Measurements from ENCODE around the gene PDE9A. TPM values are rescaled to one million over a fixed set of nuclear protein-coding genes. Genes with fewer than 3 reads are reported as not detected.

PDE9A gene
- total RNA-seq, 3 donors from 2014 or later = 0.90 to 4.7 (median 2.5) TPM

GRCh38 chr21:42736646-42737350, 83.4 kb downstream of the PDE9A start:
- no peak for ATAC-seq
- Mint-ChIP-seq H3K9me3 (no peaks in the 10 kb centered on the region), H3K4me3 (no peak overlapping the region), H3K36me3 (ENCODE audit: insufficient read depth) (peaks cover 6% of the 10 kb centered on the region), H3K4me1 (ENCODE audit: low read depth) (peaks cover 60% of the 10 kb centered on the region), H3K27me3 (ENCODE audit: low read depth) (no peaks in the 10 kb centered on the region)
- DNase-seq = no peak

GRCh38 chr21:42737951-42738590, 84.7 kb downstream of the PDE9A start:
- DNase-seq (no peak), ATAC-seq (peak in 1 of 2 donors; percentile 75)
- H3K4me1 Mint-ChIP-seq (ENCODE audit: low read depth) = peaks cover 60% of the 10 kb centered on the region
- no peaks in the 10 kb centered on the region for H3K9me3 Mint-ChIP-seq
- H3K36me3 Mint-ChIP-seq (ENCODE audit: insufficient read depth) = peaks cover 4% of the 10 kb centered on the region
- H3K27me3 Mint-ChIP-seq (ENCODE audit: low read depth) = no peaks in the 10 kb centered on the region
- peak overlapping the region; percentile 71 for H3K4me3 Mint-ChIP-seq

GRCh38 chr21:42739061-42739931, 85.9 kb downstream of the PDE9A start:
- no peak for DNase-seq
- H3K27me3 Mint-ChIP-seq (ENCODE audit: low read depth) = no peaks in the 10 kb centered on the region
- no peak overlapping the region for H3K4me3 Mint-ChIP-seq
- ATAC-seq = no peak
- no peaks in the 10 kb centered on the region for H3K9me3 Mint-ChIP-seq
- no peaks in the 10 kb centered on the region for H3K36me3 Mint-ChIP-seq (ENCODE audit: insufficient read depth)
- H3K4me1 Mint-ChIP-seq (ENCODE audit: low read depth) = peaks cover 49% of the 10 kb centered on the region

- Mint-ChIP-seq H3K4me1 (ENCODE audit: low read depth) (peaks cover 37% of the 10 kb centered on the region), H3K27me3 (ENCODE audit: low read depth) (no peaks in the 10 kb centered on the region), H3K4me3 (no peak overlapping the region), H3K9me3 (no peaks in the 10 kb centered on the region), H3K36me3 (ENCODE audit: insufficient read depth) (no peaks in the 10 kb centered on the region)
- DNase-seq (no peak), ATAC-seq (no peak)
Observed at GRCh38 chr21:42740405-42740909, 87.0 kb downstream of the PDE9A start.

- no peaks in the 10 kb centered on the region for H3K36me3 Mint-ChIP-seq (ENCODE audit: insufficient read depth)
- H3K9me3 Mint-ChIP-seq = no peaks in the 10 kb centered on the region
- no peak for DNase-seq
- no peak for ATAC-seq
- H3K4me3 Mint-ChIP-seq = no peak overlapping the region
- H3K4me1 Mint-ChIP-seq (ENCODE audit: low read depth) = peaks cover 35% of the 10 kb centered on the region
- H3K27me3 Mint-ChIP-seq (ENCODE audit: low read depth) = no peaks in the 10 kb centered on the region
Observed at GRCh38 chr21:42741066-42741465, 87.6 kb downstream of the PDE9A start.

- peaks cover 2% of the 10 kb centered on the region for H3K36me3 Mint-ChIP-seq (ENCODE audit: insufficient read depth)
- no peaks in the 10 kb centered on the region for H3K9me3 Mint-ChIP-seq
- H3K27me3 Mint-ChIP-seq (ENCODE audit: low read depth) = no peaks in the 10 kb centered on the region
- ATAC-seq = no peak
- H3K4me1 Mint-ChIP-seq (ENCODE audit: low read depth) = peaks cover 27% of the 10 kb centered on the region
- no peak for DNase-seq
- H3K4me3 Mint-ChIP-seq = no peak overlapping the region
Observed at GRCh38 chr21:42744520-42745445, 91.4 kb downstream of the PDE9A start.

GRCh38 chr21:42745511-42746239, 92.3 kb downstream of the PDE9A start:
- no peaks in the 10 kb centered on the region for H3K9me3 Mint-ChIP-seq
- DNase-seq (no peak), ATAC-seq (no peak)
- peaks cover 2% of the 10 kb centered on the region for H3K36me3 Mint-ChIP-seq (ENCODE audit: insufficient read depth)
- H3K4me3 Mint-ChIP-seq = peak overlapping the region; percentile 9
- H3K4me1 Mint-ChIP-seq (ENCODE audit: low read depth) = peaks cover 27% of the 10 kb centered on the region
- H3K27me3 Mint-ChIP-seq (ENCODE audit: low read depth) = no peaks in the 10 kb centered on the region

GRCh38 chr21:42746240-42746592, 92.8 kb downstream of the PDE9A start:
- peaks cover 4% of the 10 kb centered on the region for H3K36me3 Mint-ChIP-seq (ENCODE audit: insufficient read depth)
- no peak for DNase-seq
- no peak for ATAC-seq
- no peaks in the 10 kb centered on the region for H3K9me3 Mint-ChIP-seq
- peaks cover 27% of the 10 kb centered on the region for H3K4me1 Mint-ChIP-seq (ENCODE audit: low read depth)
- peak overlapping the region; percentile 67 for H3K4me3 Mint-ChIP-seq
- H3K27me3 Mint-ChIP-seq (ENCODE audit: low read depth) = no peaks in the 10 kb centered on the region

- Mint-ChIP-seq H3K4me1 (ENCODE audit: low read depth) (peaks cover 27% of the 10 kb centered on the region), H3K27me3 (ENCODE audit: low read depth) (no peaks in the 10 kb centered on the region)
Observed at GRCh38 chr21:42746593-42747275, 93.3 kb downstream of the PDE9A start.

GRCh38 chr21:42747276-42747701, 93.9 kb downstream of the PDE9A start:
- Mint-ChIP-seq H3K9me3 (no peaks in the 10 kb centered on the region), H3K27me3 (ENCODE audit: low read depth) (no peaks in the 10 kb centered on the region), H3K36me3 (ENCODE audit: insufficient read depth) (peaks cover 4% of the 10 kb centered on the region), H3K4me3 (no peak overlapping the region), H3K4me1 (ENCODE audit: low read depth) (peaks cover 27% of the 10 kb centered on the region)
- DNase-seq (no peak), ATAC-seq (no peak)

More at GRCh38 chr21:42746593-42747275, 93.3 kb downstream of the PDE9A start:
- peak overlapping the region; percentile 67 for H3K4me3 Mint-ChIP-seq
- DNase-seq (peak; percentile 20), ATAC-seq (peak; percentile 70 to 74)
- H3K36me3 Mint-ChIP-seq (ENCODE audit: insufficient read depth) = peaks cover 4% of the 10 kb centered on the region
- no peaks in the 10 kb centered on the region for H3K9me3 Mint-ChIP-seq

- H3K4me3 Mint-ChIP-seq = no peak overlapping the region
- H3K9me3 Mint-ChIP-seq = no peaks in the 10 kb centered on the region
- no peaks in the 10 kb centered on the region for H3K27me3 Mint-ChIP-seq (ENCODE audit: low read depth)
- DNase-seq (no peak), ATAC-seq (no peak)
- peaks cover 27% of the 10 kb centered on the region for H3K4me1 Mint-ChIP-seq (ENCODE audit: low read depth)
- peaks cover 6% of the 10 kb centered on the region for H3K36me3 Mint-ChIP-seq (ENCODE audit: insufficient read depth)
Observed at GRCh38 chr21:42747746-42748351, 94.4 kb downstream of the PDE9A start.

- H3K9me3 Mint-ChIP-seq = no peaks in the 10 kb centered on the region
- peaks cover 27% of the 10 kb centered on the region for H3K4me1 Mint-ChIP-seq (ENCODE audit: low read depth)
- DNase-seq = no peak
- ATAC-seq = no peak
- H3K27me3 Mint-ChIP-seq (ENCODE audit: low read depth) = no peaks in the 10 kb centered on the region
- no peak overlapping the region for H3K4me3 Mint-ChIP-seq
- peaks cover 6% of the 10 kb centered on the region for H3K36me3 Mint-ChIP-seq (ENCODE audit: insufficient read depth)
Observed at GRCh38 chr21:42748620-42749176, 95.3 kb downstream of the PDE9A start.

All from activated T-cell treated with anti-CD3 and anti-CD28 coated beads, Interleukin-2, amount 50 U/mL, for 4 hours (primary cell).